HFF-Myc (cell line): ENCODE results near the gene CXCL11.

ENCODE experiments used
- DNase-seq: peaks from one replicate; pipeline ENCODE4 v3.0.0-alpha.2; 2011; ENCODE audit warnings: low read depth; ENCODE audit errors: extremely low read depth
- H3K4me3 ChIP-seq: replicated peaks from 2 replicates; pipeline ENCODE4 v1.5.1; 2011; ENCODE audit warnings: low read depth, mild to moderate bottlenecking, control low read depth, low read length
- TF ChIP-seq, protein P1 (sequence below): IDR thresholded peaks from 2 replicates; pipeline ENCODE4 v1.5.1; 2012; ENCODE audit warnings: mild to moderate bottlenecking, low read depth, low read length, control low read depth; ENCODE audit errors: missing control alignments

CXCL11 gene

GRCh38 chr4:76036855-76037254, 985 bp upstream of the CXCL11 start:
- H3K4me3 ChIP-seq: no peak overlapping the region
- DNase-seq: no peak
- TF ChIP-seq, protein P1, sequence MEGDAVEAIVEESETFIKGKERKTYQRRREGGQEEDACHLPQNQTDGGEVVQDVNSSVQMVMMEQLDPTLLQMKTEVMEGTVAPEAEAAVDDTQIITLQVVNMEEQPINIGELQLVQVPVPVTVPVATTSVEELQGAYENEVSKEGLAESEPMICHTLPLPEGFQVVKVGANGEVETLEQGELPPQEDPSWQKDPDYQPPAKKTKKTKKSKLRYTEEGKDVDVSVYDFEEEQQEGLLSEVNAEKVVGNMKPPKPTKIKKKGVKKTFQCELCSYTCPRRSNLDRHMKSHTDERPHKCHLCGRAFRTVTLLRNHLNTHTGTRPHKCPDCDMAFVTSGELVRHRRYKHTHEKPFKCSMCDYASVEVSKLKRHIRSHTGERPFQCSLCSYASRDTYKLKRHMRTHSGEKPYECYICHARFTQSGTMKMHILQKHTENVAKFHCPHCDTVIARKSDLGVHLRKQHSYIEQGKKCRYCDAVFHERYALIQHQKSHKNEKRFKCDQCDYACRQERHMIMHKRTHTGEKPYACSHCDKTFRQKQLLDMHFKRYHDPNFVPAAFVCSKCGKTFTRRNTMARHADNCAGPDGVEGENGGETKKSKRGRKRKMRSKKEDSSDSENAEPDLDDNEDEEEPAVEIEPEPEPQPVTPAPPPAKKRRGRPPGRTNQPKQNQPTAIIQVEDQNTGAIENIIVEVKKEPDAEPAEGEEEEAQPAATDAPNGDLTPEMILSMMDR: no peak

DNA sequence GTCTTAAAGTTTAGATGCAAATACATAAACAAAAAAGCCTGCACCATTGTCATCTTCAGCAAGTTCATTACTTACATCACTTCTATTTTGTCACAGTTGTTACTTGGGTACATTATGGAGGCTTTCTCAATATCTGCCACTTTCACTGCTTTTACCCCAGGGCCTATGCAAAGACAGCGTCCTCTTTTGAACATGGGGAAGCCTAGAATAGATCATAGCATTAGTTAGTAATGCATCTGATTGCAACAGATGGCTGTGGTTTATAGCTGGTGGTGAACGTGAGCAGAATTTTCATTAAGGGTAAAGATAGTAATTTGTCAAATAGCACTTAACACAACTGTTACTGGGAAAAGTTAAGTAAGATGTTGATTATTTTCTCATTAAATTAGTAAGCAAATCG, 729 bp downstream of the CXCL11 start:
- H3K4me3 ChIP-seq: no peak overlapping the region
- TF ChIP-seq, protein P1: no peak
- no peak for DNase-seq

DNA sequence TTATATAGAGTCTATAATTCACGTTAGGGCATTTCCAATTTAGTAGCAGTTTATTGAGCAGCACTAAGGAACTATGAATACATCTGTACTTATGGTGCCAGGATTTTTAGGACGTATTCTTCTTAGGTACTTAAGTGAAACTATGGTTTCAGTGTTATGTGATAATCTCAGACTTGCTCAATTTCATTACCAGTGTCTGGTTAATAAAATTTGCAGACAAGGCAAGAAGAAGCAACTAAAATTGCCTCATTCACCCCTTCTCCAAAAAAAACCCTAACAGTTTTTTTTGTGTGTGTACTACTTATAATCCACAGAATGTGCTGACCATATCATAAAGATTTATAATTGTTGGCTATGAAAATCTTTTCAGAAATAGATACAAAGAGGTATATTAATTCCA, 6.6 kb downstream of the CXCL11 start:
- TF ChIP-seq, protein P1: no peak
- DNase-seq: no peak
- H3K4me3 ChIP-seq: no peak overlapping the region

DNA sequence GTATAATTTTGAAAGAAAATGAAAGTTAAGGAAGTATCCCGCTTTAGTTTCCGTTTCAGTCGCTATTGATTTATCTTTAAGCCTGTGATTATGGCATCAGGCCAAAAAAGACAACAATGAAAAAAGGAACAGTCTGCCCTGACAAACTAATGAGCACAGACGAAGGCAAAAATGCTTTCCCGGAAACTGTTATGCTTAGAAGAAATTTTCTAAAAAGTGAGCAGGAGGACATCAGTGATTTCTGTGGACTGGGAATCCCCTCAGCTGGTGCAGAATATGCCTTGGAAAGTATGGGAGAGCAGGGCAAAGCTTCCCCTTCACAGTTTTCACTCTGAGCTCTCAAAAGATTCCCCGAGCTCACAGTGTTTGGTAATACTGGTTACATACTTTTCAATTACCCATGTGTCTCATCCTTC, 7.5 kb downstream of the CXCL11 start:
- H3K4me3 ChIP-seq: no peak overlapping the region
- no peak for DNase-seq
- TF ChIP-seq, protein P1: no peak

DNA sequence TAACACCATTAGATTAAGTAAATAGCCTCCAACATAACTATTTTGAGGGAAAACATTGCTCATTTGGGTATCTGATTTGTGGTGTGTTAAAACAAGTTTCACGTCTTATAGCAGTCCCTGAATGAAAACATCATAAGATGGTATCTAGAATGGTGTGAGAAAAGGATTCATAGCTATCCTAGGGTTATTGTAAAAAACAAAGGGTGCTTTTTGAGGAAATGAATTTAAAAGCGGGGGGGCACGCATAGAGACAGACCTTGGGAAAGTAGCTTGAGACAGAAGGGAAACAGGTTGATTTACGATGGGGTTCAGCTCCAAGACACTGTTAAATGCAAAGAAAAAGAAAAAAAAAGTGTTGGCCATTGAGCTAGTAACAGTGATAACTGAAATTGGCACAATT, 11.8 kb downstream of the CXCL11 start:
- H3K4me3 ChIP-seq: no peak overlapping the region
- DNase-seq: no peak

GRCh38 chr4:76023389-76023788, 12.5 kb downstream of the CXCL11 start, which contains the start of gene CXCL10:
Gene CXCL10, minus strand, starts transcription at chr4:76023497. Its CDS starts 66 bp downstream, at chr4:76023431.
- TF ChIP-seq, protein P1: no peak
- H3K4me3 ChIP-seq: no peak within 1 kb of the TSS
- DNase-seq: no peak

More for the DNA sequence above, 11.8 kb downstream of the CXCL11 start:
- TF ChIP-seq, protein P1: no peak

DNA sequence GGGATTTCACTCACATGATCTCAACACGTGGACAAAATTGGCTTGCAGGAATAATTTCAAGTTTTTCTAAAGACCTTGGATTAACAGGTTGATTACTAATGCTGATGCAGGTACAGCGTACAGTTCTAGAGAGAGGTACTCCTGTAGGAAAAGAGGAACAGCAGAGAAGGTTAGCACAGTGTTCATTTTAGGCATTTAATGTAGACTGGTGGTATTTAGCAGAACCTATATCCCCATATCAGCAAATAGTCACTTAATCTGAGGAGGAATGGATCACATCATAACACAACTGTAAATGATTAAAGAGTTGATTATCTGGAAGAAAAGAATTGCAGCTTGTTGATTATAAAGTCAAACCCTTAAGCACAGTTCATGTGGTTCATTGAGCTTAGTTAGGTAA, 13.2 kb downstream of the CXCL11 start:
- DNase-seq: no peak
- no peak overlapping the region for H3K4me3 ChIP-seq
- TF ChIP-seq, protein P1: no peak
